Astrocyte of the cerebellum (primary cell): Measurements from ENCODE around the gene S100B.

Experiments
- DNase-seq: peaks from one replicate; pipeline ENCODE4 v3.0.0-alpha.2; 2011; ENCODE audit warnings: low read depth
- H3K4me3 ChIP-seq: 2 replicates; pipeline ENCODE4 v1.5.1; 2011; ENCODE audit warnings: mild to moderate bottlenecking, low read depth, low read length, moderate library complexity
- in situ Hi-C: cut with HindIII; loops from 2 replicates; pipeline ENCODE4 v1.10.0; 2017; ENCODE audit warnings: low sequenced_read_pairs
- TF ChIP-seq, protein P1 (sequence below): IDR thresholded peaks from 2 replicates; pipeline ENCODE4 v1.5.1; 2012; ENCODE audit warnings: low read length, low read depth, moderate library complexity, mild to moderate bottlenecking; ENCODE audit errors: missing control alignments

The S100B gene

DNA sequence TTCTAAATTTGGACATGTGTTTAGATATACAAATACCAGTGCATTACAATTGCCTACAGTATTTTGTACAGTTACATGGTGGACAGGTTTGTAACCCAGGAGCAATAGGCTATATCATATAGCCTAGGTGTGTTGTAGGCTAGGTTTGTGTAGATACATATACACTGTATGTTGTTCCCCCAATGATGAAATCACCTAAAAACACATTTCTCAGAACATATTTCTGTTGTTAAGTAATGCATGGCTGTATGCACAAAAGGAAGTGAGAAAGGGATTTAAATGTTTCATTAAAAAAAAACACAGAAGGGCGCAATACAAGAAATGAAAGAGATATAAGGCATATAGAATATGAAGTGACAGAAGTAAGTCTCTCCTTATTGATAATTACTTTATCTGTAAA is 32.0 kb downstream of the S100B start:
- TF ChIP-seq, protein P1, sequence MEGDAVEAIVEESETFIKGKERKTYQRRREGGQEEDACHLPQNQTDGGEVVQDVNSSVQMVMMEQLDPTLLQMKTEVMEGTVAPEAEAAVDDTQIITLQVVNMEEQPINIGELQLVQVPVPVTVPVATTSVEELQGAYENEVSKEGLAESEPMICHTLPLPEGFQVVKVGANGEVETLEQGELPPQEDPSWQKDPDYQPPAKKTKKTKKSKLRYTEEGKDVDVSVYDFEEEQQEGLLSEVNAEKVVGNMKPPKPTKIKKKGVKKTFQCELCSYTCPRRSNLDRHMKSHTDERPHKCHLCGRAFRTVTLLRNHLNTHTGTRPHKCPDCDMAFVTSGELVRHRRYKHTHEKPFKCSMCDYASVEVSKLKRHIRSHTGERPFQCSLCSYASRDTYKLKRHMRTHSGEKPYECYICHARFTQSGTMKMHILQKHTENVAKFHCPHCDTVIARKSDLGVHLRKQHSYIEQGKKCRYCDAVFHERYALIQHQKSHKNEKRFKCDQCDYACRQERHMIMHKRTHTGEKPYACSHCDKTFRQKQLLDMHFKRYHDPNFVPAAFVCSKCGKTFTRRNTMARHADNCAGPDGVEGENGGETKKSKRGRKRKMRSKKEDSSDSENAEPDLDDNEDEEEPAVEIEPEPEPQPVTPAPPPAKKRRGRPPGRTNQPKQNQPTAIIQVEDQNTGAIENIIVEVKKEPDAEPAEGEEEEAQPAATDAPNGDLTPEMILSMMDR, result no peak
- H3K4me3 ChIP-seq, result no peak overlapping the region
- in situ Hi-C loops, result no loop called here
- no peak for DNase-seq

DNA sequence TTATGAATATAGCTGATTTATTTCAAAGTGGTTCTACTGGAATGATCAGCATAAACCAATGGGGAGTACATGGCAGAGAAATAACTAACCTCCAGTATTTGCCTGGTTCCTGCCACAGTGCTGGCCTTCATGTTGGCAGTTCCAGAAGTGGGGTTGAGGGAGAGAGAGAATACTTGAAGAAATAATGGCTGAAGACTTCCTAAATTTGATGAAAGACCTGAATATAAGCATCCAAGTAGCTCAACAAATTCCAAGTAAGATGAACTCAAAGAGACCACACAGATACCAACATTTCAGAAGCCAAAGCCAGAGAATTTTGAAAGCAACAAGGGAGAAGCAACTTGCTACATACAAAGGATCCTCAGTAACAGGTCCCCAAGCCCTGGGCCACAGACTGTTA is 34.3 kb downstream of the S100B start:
- in situ Hi-C loops, result no loop called here
- DNase-seq, result no peak
- TF ChIP-seq, protein P1, result no peak
- no peak overlapping the region for H3K4me3 ChIP-seq

DNA sequence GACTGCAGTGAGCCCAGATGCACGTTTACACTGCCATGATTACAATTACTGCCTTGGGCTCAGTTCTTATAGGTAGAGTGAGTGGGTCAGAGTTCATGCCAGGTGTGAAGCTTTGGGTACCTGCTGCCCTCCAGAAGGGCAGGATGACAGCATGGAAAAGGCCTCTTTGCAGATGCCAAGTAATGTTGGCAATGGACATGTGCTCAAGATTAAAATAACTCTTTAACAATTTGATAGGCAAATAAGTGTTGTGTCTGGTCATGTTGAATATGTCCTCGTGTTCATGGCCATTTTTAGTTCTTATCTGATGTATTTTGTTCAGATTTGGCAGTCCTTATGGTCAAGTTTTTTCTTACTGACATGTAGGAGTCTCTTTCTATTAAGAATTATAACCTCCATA is 34.8 kb downstream of the S100B start:
- TF ChIP-seq, protein P1, result no peak
- in situ Hi-C loops, result no loop called here
- DNase-seq, result no peak
- H3K4me3 ChIP-seq, result no peak overlapping the region

DNA sequence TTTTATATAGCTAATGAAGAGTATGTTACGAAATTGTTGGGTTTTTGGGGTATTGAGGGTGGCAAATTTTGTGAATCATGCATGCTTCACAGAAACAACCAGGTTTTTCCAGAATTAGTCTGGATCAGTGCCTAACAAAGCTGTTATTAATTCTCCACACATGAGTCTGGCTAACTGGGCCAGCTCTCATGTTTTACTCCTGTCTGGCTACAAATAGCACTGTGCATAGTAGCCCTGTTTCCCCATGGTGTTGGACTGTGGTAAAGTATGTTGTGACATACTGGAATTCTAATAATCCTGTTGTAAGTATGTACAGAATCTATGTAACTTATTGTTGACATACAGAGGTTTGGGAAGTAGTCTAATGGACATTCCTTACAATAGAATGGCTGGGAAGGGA is 35.8 kb downstream of the S100B start:
- H3K4me3 ChIP-seq, result no peak overlapping the region
- TF ChIP-seq, protein P1, result no peak
- in situ Hi-C loops, result no loop called here
- DNase-seq, result no peak

DNA sequence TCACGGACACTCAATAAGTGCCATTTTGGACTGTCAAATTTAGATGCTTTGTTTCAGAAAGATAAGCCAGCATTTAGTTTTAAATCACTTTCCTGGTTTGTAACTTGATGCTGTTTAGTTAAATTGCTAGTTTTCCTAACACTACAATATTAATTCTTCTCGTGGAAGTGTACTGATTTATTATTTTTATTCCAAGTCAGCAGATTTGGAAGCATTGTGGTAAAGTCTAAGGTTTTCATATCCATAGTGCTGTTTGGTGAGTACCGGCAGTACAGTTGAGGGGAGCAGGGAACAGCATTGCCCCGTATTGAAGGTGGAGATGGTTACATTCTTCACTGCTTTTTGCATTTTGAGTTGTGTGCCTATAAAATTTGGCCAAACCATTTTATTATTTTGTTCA is 36.3 kb downstream of the S100B start:
- TF ChIP-seq, protein P1, result no peak
- in situ Hi-C loops, result no loop called here

DNA sequence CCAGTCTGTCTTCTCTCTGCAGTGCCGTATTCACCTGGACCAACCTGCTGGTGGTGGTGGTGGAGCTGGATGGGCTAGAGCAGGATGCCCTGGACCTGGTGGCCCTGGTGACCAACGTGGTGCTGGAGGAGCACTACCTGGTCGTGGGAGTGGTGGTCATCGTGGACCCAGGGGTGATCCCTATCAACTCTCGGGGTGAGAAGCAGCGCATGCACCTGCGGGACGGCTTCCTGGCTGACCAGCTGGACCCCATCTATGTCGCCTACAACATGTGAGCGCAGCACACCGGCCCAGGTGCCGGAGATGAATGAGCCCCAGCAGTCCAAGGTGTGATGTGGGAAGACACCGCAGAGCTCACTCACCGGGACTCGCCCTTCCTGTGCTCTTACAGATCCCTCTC is 37.5 kb downstream of the S100B start:
- H3K4me3 ChIP-seq, result no peak overlapping the region
- no peak for DNase-seq
- in situ Hi-C loops, result no loop called here
- TF ChIP-seq, protein P1, result no peak

More for the DNA sequence above, 36.3 kb downstream of the S100B start:
- DNase-seq, result no peak
- no peak overlapping the region for H3K4me3 ChIP-seq

DNA sequence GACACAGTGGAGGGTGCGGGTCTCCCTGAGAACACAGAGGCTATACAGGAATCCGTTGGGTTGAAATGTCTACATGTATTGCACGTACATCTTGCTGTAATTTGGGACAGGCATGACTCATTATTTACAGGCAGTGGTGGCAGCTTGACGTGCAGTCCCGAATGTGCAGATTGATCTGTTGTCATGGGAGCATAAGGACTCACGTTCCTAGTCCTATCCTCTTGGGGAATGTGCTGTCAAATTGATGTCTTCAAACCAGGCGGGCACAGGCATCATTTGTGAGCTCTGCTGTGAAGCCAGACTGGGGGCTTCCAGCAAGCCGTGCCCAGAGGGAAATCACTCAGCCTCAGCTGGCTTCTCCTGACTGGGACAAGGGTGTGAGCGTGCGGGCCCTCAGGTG is 40.5 kb downstream of the S100B start:
- H3K4me3 ChIP-seq, result no peak overlapping the region
- in situ Hi-C loops, result no loop called here

More for the DNA sequence above, 40.5 kb downstream of the S100B start:
- TF ChIP-seq, protein P1, result no peak
- DNase-seq, result no peak
